Stromal cell of bone marrow (primary cell): Measurements from ENCODE around the gene GLIPR1L2.

Source experiments
- DNase-seq: peaks from one replicate; pipeline ENCODE4 v3.0.0-alpha.2; 2012; ENCODE audit warnings: low read depth

GLIPR1L2 gene

GRCh38 chr12:75478116-75478794 lies 87.4 kb downstream of the GLIPR1L2 start:
- peak; percentile 78 for DNase-seq

- DNase-seq = peak; percentile 62
These were observed 89.1 kb downstream of the GLIPR1L2 start for GRCh38 chr12:75479963-75480461.

GRCh38 chr12:75480469-75480949 lies 89.6 kb downstream of the GLIPR1L2 start, which contains the start of gene GLIPR1:
TSS of gene GLIPR1 (plus strand) at chr12:75480755. CDS start at chr12:75480881, 126 bp downstream.
- peak; percentile 99 for DNase-seq

- no peak for DNase-seq
These were observed 90.3 kb downstream of the GLIPR1L2 start for GRCh38 chr12:75481013-75481705.

GRCh38 chr12:75481774-75482173 lies 90.9 kb downstream of the GLIPR1L2 start:
- DNase-seq = no peak
